HG03139 (cell line): ENCODE results near the gene FATE1.
A peak's percentile ranks its signal among the peaks of the same experiment; 100 is the strongest.

Source experiments
- ATAC-seq: cut with Tn5 transposase; IDR thresholded peaks from one replicate; pipeline ENCODE4 v1.9.1; 2021; ENCODE audit not compliant: unreplicated experiment

The FATE1 gene

GRCh38 chrX:151742311-151742710 lies 26.5 kb downstream of the FATE1 start:
- no peak for ATAC-seq

DNA sequence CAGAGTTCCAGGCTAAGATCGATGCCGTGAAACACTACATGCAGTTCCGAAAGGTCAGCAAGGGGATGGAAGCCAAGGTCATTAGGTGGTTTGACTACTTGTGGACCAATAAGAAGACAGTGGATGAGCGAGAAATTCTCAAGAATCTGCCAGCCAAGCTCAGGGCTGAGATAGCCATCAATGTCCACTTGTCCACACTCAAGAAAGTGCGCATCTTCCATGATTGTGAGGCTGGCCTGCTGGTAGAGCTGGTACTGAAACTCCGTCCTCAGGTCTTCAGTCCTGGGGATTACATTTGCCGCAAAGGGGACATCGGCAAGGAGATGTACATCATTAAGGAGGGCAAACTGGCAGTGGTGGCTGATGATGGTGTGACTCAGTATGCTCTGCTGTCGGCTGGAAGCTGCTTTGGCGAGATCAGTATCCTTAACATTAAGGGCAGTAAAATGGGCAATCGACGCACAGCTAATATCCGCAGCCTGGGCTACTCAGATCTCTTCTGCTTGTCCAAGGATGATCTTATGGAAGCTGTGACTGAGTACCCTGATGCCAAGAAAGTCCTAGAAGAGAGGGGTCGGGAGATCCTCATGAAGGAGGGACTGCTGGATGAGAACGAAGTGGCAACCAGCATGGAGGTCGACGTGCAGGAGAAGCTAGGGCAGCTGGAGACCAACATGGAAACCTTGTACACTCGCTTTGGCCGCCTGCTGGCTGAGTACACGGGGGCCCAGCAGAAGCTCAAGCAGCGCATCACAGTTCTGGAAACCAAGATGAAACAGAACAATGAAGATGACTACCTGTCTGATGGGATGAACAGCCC lies 28.0 kb downstream of the FATE1 start:
- no peak for ATAC-seq

DNA sequence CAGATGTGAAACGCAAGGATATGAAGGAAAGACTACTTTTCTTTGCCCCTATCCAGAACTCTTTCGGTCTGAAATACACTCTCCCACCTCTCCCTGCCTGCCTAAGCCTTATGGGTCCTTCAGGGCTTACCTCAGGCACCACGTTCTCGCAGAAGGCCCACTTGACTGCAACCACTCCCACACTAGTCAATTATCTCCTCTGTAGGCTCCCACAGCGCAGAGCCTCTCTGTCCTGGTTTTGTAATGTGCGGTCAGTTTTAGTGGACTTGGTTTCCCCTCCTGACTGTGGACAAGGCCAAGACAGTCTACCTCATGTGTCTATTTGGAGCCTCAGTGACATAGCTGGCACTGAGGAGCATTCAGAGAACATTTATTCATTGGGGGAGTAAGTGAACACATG lies 29.8 kb downstream of the FATE1 start:
- no peak for ATAC-seq

DNA sequence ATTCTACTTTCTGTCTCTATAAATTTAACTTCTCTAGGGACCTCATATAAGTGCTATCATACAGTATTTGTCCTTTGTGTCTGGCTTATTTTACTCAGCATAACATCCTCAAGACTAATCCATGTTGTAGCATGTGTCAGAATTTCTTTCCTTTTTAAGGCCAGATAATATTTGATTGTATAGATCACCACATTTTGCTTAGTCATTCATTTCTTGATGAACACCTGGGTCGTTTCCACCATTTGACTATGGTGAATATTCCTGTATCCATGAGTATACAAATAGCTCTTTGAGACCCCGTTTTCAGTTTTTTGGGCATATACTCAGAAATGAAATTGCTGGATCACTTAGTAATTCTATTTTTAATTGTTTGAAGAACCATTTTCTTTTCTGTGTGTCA lies 30.7 kb downstream of the FATE1 start:
- no peak for ATAC-seq

- ATAC-seq, result no peak
These were observed 34.7 kb downstream of the FATE1 start for GRCh38 chrX:151750511-151750910.

GRCh38 chrX:151752847-151753246 lies 37.0 kb downstream of the FATE1 start:
- ATAC-seq, result no peak

DNA sequence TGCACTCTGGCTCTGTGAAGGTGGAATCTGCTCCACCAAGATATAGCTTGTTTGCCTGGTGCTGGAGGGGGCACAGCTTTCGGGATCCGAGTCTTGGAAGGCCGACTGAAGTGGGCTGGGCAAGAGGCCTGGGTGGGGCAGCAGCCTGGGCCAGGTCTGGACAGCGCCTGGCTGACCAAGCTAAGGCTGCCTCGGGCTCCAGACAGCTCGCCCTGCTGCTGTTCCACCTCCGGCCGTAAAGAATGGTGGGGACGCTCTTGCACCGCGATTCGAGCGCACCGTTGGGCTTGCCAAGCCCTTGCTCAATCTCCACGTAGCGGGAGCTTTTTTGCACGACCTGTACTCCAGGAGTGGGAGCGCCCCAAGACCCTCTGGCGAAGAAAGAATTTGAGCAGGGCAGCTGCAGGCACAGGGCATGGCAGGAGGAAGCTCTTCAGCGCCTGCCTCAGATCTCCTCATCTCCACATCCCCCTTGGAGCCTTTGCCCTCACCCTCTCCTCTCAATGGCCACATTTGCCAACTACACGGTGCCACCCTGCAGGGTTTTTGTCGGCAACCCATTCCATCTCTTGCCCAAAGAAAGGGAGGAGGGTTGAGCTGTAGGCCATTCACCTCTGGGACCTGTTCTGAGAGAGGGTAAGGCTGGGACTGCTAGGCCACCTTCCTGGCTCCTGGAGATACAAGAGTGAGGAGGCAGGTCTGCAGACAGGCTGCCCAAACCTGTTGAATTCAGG lies 37.6 kb downstream of the FATE1 start:
- peak; percentile 73 for ATAC-seq

DNA sequence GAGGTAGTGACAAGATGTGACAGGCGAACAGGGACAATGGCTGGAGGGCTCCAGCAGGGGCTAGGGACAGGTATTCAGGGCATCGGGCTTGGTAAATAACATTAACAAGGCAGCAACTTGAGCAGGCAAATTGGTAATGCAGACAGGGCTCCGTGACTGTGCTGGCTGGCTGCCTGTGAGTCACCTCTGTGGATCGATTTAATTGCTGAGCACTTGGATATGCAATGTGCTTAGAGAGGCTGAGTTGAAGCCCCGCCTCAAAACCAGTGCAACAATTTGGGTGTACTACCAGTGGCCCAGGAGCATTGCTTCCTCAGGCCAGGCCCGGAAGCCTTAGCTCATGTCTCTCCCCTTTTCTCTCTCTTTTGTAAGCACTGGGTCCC lies 38.2 kb downstream of the FATE1 start:
- no peak for ATAC-seq

DNA sequence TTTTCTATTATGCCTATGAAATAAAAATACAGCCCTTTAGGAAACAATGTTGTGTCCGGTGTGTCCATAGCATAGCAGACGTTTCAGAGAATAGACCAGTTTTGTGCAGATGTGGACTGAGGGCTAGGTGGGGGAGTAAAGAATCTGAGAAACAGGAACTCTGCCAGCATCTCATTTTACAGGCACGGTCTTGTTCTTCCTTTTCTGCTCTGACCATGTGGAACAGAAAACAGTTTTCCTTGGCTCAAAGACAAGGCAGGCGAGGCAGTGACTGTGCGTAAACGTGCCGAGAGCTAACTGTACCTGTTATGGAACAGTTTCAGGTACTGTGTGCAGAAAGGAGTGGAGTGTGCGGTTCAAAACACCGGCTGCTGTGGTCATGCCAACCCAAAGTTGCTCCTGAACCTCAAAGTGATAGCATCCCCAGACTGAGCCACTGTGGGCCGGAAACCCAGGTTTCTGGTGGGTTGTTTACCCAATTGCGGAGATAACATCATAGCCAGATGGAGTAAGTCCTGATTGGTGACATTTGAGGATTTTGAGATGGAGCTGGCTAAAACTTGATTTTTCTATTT lies 38.9 kb downstream of the FATE1 start:
- no peak for ATAC-seq

- ATAC-seq, result no peak
These were observed 43.3 kb downstream of the FATE1 start for GRCh38 chrX:151759041-151759708.

DNA sequence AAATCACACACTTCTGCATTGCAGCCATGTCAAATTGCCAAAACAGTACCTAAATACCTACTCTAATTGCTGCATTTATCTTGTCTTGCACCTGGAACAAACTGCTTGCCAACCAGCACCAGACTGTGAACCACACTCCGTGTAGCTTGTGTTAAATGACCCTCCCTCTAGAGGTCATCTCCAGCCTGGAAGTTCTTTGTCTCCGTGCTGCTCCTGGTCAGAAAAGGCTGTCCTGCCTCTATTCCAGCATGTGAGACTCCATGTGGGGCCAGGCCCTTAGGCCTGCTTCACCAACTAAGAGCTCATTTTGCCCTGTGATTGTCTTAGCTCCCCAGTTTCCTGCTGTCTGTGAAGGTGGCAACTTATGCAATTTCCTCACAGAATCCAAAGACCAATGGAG lies 47.0 kb downstream of the FATE1 start:
- ATAC-seq, result no peak

DNA sequence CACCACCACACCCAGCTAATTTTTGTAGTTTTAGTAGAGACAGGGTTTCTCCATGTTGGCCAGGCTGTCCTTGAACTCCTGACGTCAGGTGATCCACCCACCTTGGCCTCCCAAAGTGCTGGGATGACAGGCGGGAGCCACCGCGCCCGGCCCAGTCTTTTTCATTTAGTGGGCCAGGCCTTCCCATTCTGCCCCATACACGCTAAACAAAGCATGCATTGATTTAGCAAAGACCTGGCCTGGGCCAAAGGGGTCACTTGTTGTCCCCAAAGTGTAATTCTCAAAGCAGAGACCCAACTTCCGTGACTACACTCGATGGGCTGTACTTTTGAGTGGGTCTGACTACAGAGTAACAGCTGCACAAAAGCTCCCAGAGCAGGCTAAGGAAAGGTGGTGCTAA lies 47.9 kb downstream of the FATE1 start:
- ATAC-seq, result no peak

DNA sequence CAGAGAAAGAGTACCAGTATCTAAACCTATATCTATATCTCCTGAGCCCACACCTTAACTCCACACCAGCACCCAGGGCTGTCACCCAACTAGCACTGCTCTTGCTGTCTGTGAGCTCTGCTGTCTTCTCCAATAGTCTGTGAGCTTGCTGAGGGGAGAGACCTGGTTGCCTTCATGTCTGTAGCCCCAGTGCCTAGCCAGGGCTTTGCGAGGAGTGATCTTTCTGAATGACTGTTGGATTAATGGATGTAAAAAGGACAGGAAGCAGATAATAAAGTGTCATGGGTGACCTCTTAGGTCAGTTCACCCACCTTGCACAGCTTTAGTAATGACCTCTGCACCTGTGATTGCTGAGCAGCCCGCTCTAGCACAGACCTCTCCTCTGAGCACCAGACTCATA lies 49.2 kb downstream of the FATE1 start:
- no peak for ATAC-seq

GRCh38 chrX:151771726-151772125 lies 55.9 kb downstream of the FATE1 start:
- no peak for ATAC-seq
